HepG2 (cell line): ENCODE results near the gene TMC8. TPM values are rescaled to one million over a fixed set of nuclear protein-coding genes. Genes with fewer than 3 reads are reported as not detected.

Experiments
- ATAC-seq: fragments of 200-7000 bp; cut with Tn5 transposase; 3 replicates; pipeline ENCODE4 v1.9.1; 2020; ENCODE audit warnings: mild to moderate bottlenecking, moderate library complexity
- BruUV-seq: library from RNA; stranded (reverse); fragments of 400-500 nt; replicated peaks from 2 replicates; lab custom pipeline; 2021; lab: Mats Ljungman, UMichigan
- CTCF ChIA-PET: fragments of 300-600 bp; formaldehyde crosslinking; extraction: SDS; loops from one replicate; lab custom pipeline; 2021; ENCODE audit warnings: low total read pairs, inconsistent platforms, low intra/inter-chr PET ratio; lab: Yijun Ruan, JAX
- POLR2A ChIA-PET: fragments of 350-600 bp; sonication (Branson Sonifier 250); formaldehyde crosslinking; loops from one replicate; lab custom pipeline; 2020; ENCODE audit warnings: antibody characterized with exemption, inconsistent platforms; lab: Yijun Ruan, JAX
- DNase-seq: peaks from one replicate; pipeline ENCODE4 v3.0.0-alpha.2; 2015; ENCODE audit warnings: low spot score
- FAIRE-seq: peaks from 3 replicates; lab custom pipeline; 2011; peaks lifted over from hg19 to GRCh38; lab: Jason Lieb, UNC
- H2AFZ ChIP-seq: one replicate; pipeline ENCODE4 v1.6.1; 2011; ENCODE audit warnings: low read length, inconsistent platforms
- H3K27ac ChIP-seq: fragments of 300-600 bp; 3 replicates; pipeline ENCODE4 v1.8.0; 2011; ENCODE audit warnings: mixed run types, mild to moderate bottlenecking, mixed read lengths, low read length, inconsistent platforms; ENCODE audit not compliant: insufficient read depth; ENCODE audit errors: extremely low read length
- H3K27me3 ChIP-seq, 2 experiments: fragments of 200-600 bp in 1 of 2; 2 replicates in 1 of 2; 3 replicates in 1 of 2; pipeline versions ENCODE4 v1.6.0 to v1.8.0; 2011; ENCODE audit warnings: low read length in 2 of 2, mild to moderate bottlenecking in 2 of 2, moderate library complexity in 2 of 2, inconsistent platforms in 1 of 2; ENCODE audit not compliant: insufficient read depth in 2 of 2, control insufficient read depth in 1 of 2
- H3K36me3 ChIP-seq, 2 experiments: fragments of 200-600 bp in 1 of 2; replicated peaks in 1 of 2; 2 replicates in 1 of 2; 3 replicates in 1 of 2; pipeline versions ENCODE4 v1.5.1 to v1.8.0; 2011; ENCODE audit warnings: low read length in 2 of 2, inconsistent platforms in 1 of 2; ENCODE audit not compliant: insufficient read depth in 2 of 2, control insufficient read depth in 1 of 2
- H3K4me1 ChIP-seq: 2 replicates; pipeline ENCODE4 v1.5.1; 2012; ENCODE audit warnings: low read length, inconsistent platforms; ENCODE audit not compliant: insufficient read depth
- H3K4me2 ChIP-seq: 2 replicates; pipeline ENCODE4 v1.6.0; 2011; ENCODE audit warnings: low read depth, low read length, inconsistent platforms
- H3K4me3 ChIP-seq, 3 experiments: fragments of 200-600 bp in 1 of 3; sonication (generic), shearing (Covaris generic) in 1 of 3; replicated peaks in 1 of 3; 2 replicates each; pipeline ENCODE4 v1.5.1; 2011 to 2016; ENCODE audit warnings: low read length in 3 of 3, inconsistent platforms in 2 of 3, low read depth in 2 of 3, mild to moderate bottlenecking in 2 of 3, control low read depth in 1 of 3, mixed read lengths in 1 of 3; ENCODE audit not compliant: insufficient read depth in 1 of 3
- H3K79me2 ChIP-seq: one replicate; pipeline ENCODE4 v1.6.1; 2011; ENCODE audit warnings: low read length, inconsistent platforms; ENCODE audit not compliant: insufficient read depth
- H3K9ac ChIP-seq: 2 replicates; pipeline ENCODE4 v1.6.0; 2011; ENCODE audit warnings: mild to moderate bottlenecking, low read depth, low read length, inconsistent platforms; ENCODE audit not compliant: insufficient read depth
- H3K9me3 ChIP-seq: 2 replicates; pipeline ENCODE4 v1.5.1; 2012; ENCODE audit warnings: mild to moderate bottlenecking, low read length
- H4K20me1 ChIP-seq: 2 replicates; pipeline ENCODE4 v1.6.0; 2011; ENCODE audit warnings: inconsistent platforms, mild to moderate bottlenecking, low read length, moderate library complexity; ENCODE audit not compliant: insufficient read depth
- AGO1 ChIP-seq: fragments of 200-400 bp; formaldehyde crosslinking; IDR thresholded peaks from 2 replicates; pipeline ENCODE4 v1.6.1; 2017; ENCODE audit warnings: mild to moderate bottlenecking, low read depth, low read length, moderate library complexity; ENCODE audit not compliant: poor library complexity, severe bottlenecking
- CBX5 ChIP-seq: sonication (generic); formaldehyde crosslinking; IDR thresholded peaks from 2 replicates; pipeline ENCODE4 v1.4.0; 2020; ENCODE audit warnings: missing genetic modification reagents, borderline replicate concordance
- ELF4 ChIP-seq: sonication (generic); formaldehyde crosslinking; IDR thresholded peaks from 2 replicates; pipeline ENCODE4 v1.5.0; 2020; ENCODE audit warnings: missing genetic modification reagents, mild to moderate bottlenecking, moderate library complexity, borderline replicate concordance
- FOXC1 ChIP-seq: sonication (generic); formaldehyde crosslinking; IDR thresholded peaks from 2 replicates; pipeline ENCODE4 v1.8.0; 2022; ENCODE audit warnings: mild to moderate bottlenecking, missing genetic modification reagents, borderline replicate concordance
- GFI1 ChIP-seq: sonication (generic); formaldehyde crosslinking; IDR thresholded peaks from 2 replicates; pipeline ENCODE4 v1.5.0; 2020; ENCODE audit warnings: missing genetic modification reagents, mild to moderate bottlenecking, borderline replicate concordance
- HNRNPL ChIP-seq: fragments of 200-400 bp; formaldehyde crosslinking; IDR thresholded peaks from 2 replicates; pipeline ENCODE4 v1.6.1; 2017; ENCODE audit warnings: mild to moderate bottlenecking, low read depth, low read length
- MEF2D ChIP-seq: sonication (generic); formaldehyde crosslinking; IDR thresholded peaks from 2 replicates; pipeline ENCODE4 v1.5.1; 2020; ENCODE audit warnings: mild to moderate bottlenecking, missing genetic modification reagents
- NR2F6 ChIP-seq, 2 experiments: IDR thresholded peaks; 2 replicates each; pipeline ENCODE4 v1.6.1; 2016; ENCODE audit warnings: antibody characterized with exemption in 1 of 2, mild to moderate bottlenecking in 1 of 2
- RBM22 ChIP-seq: fragments of 200-400 bp; formaldehyde crosslinking; optimal IDR thresholded peaks from 2 replicates; pipeline ENCODE3; 2017; ENCODE audit warnings: mild to moderate bottlenecking, low read length, moderate library complexity
- ZBTB38 ChIP-seq: sonication (generic); formaldehyde crosslinking; IDR thresholded peaks from 2 replicates; pipeline ENCODE4 v1.5.1; 2020; ENCODE audit warnings: mild to moderate bottlenecking, missing genetic modification reagents
- ZNF543 ChIP-seq: sonication (generic); formaldehyde crosslinking; IDR thresholded peaks from 2 replicates; pipeline ENCODE4 v1.4.0; 2020; ENCODE audit warnings: mild to moderate bottlenecking, missing genetic modification reagents
- ZNF687 ChIP-seq: sonication (generic); formaldehyde crosslinking; IDR thresholded peaks from 2 replicates; pipeline ENCODE4 v1.5.1; 2020; ENCODE audit warnings: mild to moderate bottlenecking, missing genetic modification reagents, moderate library complexity
- ZNF850 ChIP-seq: sonication (generic); formaldehyde crosslinking; conservative IDR thresholded peaks from 2 replicates; pipeline ENCODE4 v1.9.0; 2021; ENCODE audit warnings: mild to moderate bottlenecking, missing genetic modification reagents
- WGBS: methylation state at CpG from one replicate; pipeline ENCODE4 v1.1.6; 2017; ENCODE audit warnings: low lambda C conversion rate; 5-methylcytosine and 5-hydroxymethylcytosine counted together
- in situ Hi-C: cut with HindIII; loops from 2 replicates; pipeline ENCODE4 v1.10.0; 2017; ENCODE audit warnings: low pct_unique_long_range_greater_than_20kb; ENCODE audit not compliant: extremely low pct_ligation_motif_present
- intact Hi-C: fragments of 100-400 bp; cut with micrococcal nuclease; formaldehyde crosslinking; loops from one replicate; pipeline ENCODE4 v1.10.0; 2022; ENCODE audit not compliant: unreplicated experiment
- polyA plus RNA-seq, 8 experiments: library from polyadenylated mRNA; depleted of rRNA in 3 of 8; stranded (reverse) in 7 of 8; unstranded in 1 of 8; fragments of >200 nt; fragmentation: Illumina TruSeq in 4 of 8; extraction: Trizol in 4 of 8; gene quantifications; 2 replicates each; pipeline versions ENCODE4 v1.2.1 to v1.2.3, GENCODE V29; 2011 to 2016; ENCODE audit warnings: low read depth in 4 of 8, missing spikeins in 1 of 8, mixed read lengths in 1 of 8; ENCODE audit not compliant: insufficient read depth in 1 of 8
- total RNA-seq, 5 experiments: library from RNA; depleted of rRNA; stranded (reverse); fragments of >200 nt; fragmentation: Illumina TruSeq; extraction: Trizol; gene quantifications; 2 replicates each; pipeline ENCODE4 v1.2.3, GENCODE V29; 2016; ENCODE audit warnings: low read depth in 1 of 5
- TF ChIP-seq, protein P1 (sequence below): sonication (generic); formaldehyde crosslinking; conservative IDR thresholded peaks from 2 replicates; pipeline ENCODE4 v1.4.0; 2020; ENCODE audit warnings: mild to moderate bottlenecking, missing genetic modification reagents, moderate library complexity

The TMC8 gene
- total and polyA plus RNA-seq, 2 of the 13 experiments (the other 11 are each of a cell fraction or from before 2014, with no cell fraction given), result 0.53 to 7.8 TPM

GRCh38 chr17:78172249-78173051, 41.9 kb downstream of the TMC8 start:
- no peak for FAIRE-seq
- Histone ChIP-seq H3K4me1 (peaks cover 45% of the 10 kb centered on the region), H3K79me2 (peaks cover 8% of the 10 kb centered on the region), H4K20me1 (peaks cover 5% of the 10 kb centered on the region; the same call in 1 of the 2 replicates), H3K4me3 (no peak overlapping the region), H3K36me3 (peaks cover 10 to 40% of the 10 kb centered on the region in 2 experiments), H3K27ac (no peak overlapping the region), H3K27me3 (no peaks in the 10 kb centered on the region), H3K4me2 (no peak overlapping the region), H3K9ac (no peak overlapping the region), H2AFZ (no peak overlapping the region), H3K9me3 (no peaks in the 10 kb centered on the region)
- no peak for ATAC-seq
- intact Hi-C loops (no loop called here), in situ Hi-C loops (no loop called here)
- no peak for DNase-seq
- ChIA-PET CTCF (no interaction called here), POLR2A (interaction anchor here (1.7 kb wide), 1 partner anchor 15 kb away, joined by 6 read pairs; the partner anchor contains the start of genes AFMID and TK1)
- WGBS, result 90% methylated on average over 19 of the region's 19 CpGs
- BruUV-seq, result no TSS peak
- TF ChIP-seq ZNF543 (CRISPR knock-in tag) (0 out of 2 replicates have a peak, but pooled peaks have one; percentile 34), AGO1 (peak; percentile 47), RBM22 (peak; percentile 66), ZNF850 (CRISPR knock-in tag) (no peak), CBX5 (CRISPR knock-in tag) (no peak), MEF2D (CRISPR knock-in tag) (peak; percentile 78), FOXC1 (no peak), ELF4 (CRISPR knock-in tag) (no peak), HNRNPL (0 out of 2 replicates have a peak, but pooled peaks have one; percentile 22), ZBTB38 (CRISPR knock-in tag) (no peak), GFI1 (CRISPR knock-in tag) (no peak), ZNF687 (CRISPR knock-in tag) (peak; percentile 28; the same call in 1 of the 2 replicates), NR2F6 (IDR thresholded peaks at IDR 0.05) (no peak), NR2F6 (CRISPR knock-in tag; IDR thresholded peaks at IDR 0.05) (no peak)
- TF ChIP-seq, protein P1, sequence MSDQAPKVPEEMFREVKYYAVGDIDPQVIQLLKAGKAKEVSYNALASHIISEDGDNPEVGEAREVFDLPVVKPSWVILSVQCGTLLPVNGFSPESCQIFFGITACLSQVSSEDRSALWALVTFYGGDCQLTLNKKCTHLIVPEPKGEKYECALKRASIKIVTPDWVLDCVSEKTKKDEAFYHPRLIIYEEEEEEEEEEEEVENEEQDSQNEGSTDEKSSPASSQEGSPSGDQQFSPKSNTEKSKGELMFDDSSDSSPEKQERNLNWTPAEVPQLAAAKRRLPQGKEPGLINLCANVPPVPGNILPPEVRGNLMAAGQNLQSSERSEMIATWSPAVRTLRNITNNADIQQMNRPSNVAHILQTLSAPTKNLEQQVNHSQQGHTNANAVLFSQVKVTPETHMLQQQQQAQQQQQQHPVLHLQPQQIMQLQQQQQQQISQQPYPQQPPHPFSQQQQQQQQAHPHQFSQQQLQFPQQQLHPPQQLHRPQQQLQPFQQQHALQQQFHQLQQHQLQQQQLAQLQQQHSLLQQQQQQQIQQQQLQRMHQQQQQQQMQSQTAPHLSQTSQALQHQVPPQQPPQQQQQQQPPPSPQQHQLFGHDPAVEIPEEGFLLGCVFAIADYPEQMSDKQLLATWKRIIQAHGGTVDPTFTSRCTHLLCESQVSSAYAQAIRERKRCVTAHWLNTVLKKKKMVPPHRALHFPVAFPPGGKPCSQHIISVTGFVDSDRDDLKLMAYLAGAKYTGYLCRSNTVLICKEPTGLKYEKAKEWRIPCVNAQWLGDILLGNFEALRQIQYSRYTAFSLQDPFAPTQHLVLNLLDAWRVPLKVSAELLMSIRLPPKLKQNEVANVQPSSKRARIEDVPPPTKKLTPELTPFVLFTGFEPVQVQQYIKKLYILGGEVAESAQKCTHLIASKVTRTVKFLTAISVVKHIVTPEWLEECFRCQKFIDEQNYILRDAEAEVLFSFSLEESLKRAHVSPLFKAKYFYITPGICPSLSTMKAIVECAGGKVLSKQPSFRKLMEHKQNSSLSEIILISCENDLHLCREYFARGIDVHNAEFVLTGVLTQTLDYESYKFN (CRISPR knock-in tag), result 0 out of 2 replicates have a peak, but pooled peaks have one; percentile 18
